PC-3 (cell line): ENCODE data around the gene P2RX5.

Experiments
- EZH2 ChIP-seq: fragments of 300-600 bp; sonication (generic); IDR thresholded peaks from one replicate; pipeline ENCODE4 v1.6.1; 2017; ENCODE audit warnings: antibody characterized with exemption, mild to moderate bottlenecking, low read length; ENCODE audit not compliant: unreplicated experiment
- TF ChIP-seq, protein P1 (sequence below): fragments of 300-600 bp; sonication (generic); conservative IDR thresholded peaks from 2 replicates; pipeline ENCODE4 v1.5.1; 2017; ENCODE audit warnings: antibody characterized with exemption, low read depth, mild to moderate bottlenecking, low read length

GRCh38 chr17:3693829-3694231, 2.1 kb downstream of the P2RX5 start:
- TF ChIP-seq, protein P1, sequence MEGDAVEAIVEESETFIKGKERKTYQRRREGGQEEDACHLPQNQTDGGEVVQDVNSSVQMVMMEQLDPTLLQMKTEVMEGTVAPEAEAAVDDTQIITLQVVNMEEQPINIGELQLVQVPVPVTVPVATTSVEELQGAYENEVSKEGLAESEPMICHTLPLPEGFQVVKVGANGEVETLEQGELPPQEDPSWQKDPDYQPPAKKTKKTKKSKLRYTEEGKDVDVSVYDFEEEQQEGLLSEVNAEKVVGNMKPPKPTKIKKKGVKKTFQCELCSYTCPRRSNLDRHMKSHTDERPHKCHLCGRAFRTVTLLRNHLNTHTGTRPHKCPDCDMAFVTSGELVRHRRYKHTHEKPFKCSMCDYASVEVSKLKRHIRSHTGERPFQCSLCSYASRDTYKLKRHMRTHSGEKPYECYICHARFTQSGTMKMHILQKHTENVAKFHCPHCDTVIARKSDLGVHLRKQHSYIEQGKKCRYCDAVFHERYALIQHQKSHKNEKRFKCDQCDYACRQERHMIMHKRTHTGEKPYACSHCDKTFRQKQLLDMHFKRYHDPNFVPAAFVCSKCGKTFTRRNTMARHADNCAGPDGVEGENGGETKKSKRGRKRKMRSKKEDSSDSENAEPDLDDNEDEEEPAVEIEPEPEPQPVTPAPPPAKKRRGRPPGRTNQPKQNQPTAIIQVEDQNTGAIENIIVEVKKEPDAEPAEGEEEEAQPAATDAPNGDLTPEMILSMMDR: no peak
- no peak for TF ChIP-seq EZH2
